Glutamatergic neuron (in vitro differentiated cells): ENCODE data around the gene OR52B2. TPM values are rescaled to one million over a fixed set of nuclear protein-coding genes. Genes with fewer than 3 reads are reported as not detected.

Experiments
- DNase-seq: peaks from one replicate; pipeline ENCODE4 v3.0.0; 2022
- H3K27ac Mint-ChIP-seq: one replicate; pipeline ENCODE4 v1.8.0; 2020; ENCODE audit warnings: mild to moderate bottlenecking, mixed read lengths, inconsistent platforms; ENCODE audit not compliant: unreplicated experiment
- H3K27me3 Mint-ChIP-seq: one replicate; pipeline ENCODE4 v1.8.0; 2020; ENCODE audit warnings: mild to moderate bottlenecking, moderate library complexity, mixed read lengths, inconsistent platforms; ENCODE audit not compliant: unreplicated experiment
- H3K36me3 Mint-ChIP-seq: one replicate; pipeline ENCODE4 v1.8.0; 2020; ENCODE audit warnings: mild to moderate bottlenecking, mixed read lengths, inconsistent platforms; ENCODE audit not compliant: unreplicated experiment
- H3K4me1 Mint-ChIP-seq: one replicate; pipeline ENCODE4 v1.8.0; 2020; ENCODE audit warnings: mild to moderate bottlenecking, low read depth, mixed read lengths, inconsistent platforms; ENCODE audit not compliant: unreplicated experiment
- H3K4me3 Mint-ChIP-seq: one replicate; pipeline ENCODE4 v1.8.0; 2020; ENCODE audit warnings: mild to moderate bottlenecking, mixed read lengths, inconsistent platforms; ENCODE audit not compliant: unreplicated experiment
- H3K9me3 Mint-ChIP-seq: one replicate; pipeline ENCODE4 v1.8.0; 2020; ENCODE audit warnings: mild to moderate bottlenecking, moderate library complexity, mixed read lengths, inconsistent platforms; ENCODE audit not compliant: unreplicated experiment
- CTCF ChIP-seq: fragments of 200-600 bp; sonication (generic); IDR thresholded peaks from one replicate; pipeline ENCODE4 v1.5.0; 2021; ENCODE audit not compliant: partially characterized antibody, unreplicated experiment
- total RNA-seq: library from RNA; stranded (reverse); fragmentation: NEBNext Ultra II Directional; extraction: Animal tissue kit (Norgen Biotek cat#: 25700); gene quantifications from one replicate; pipeline ENCODE4 v1.2.1, GENCODE V29; 2021; ENCODE audit not compliant: unreplicated experiment

OR52B2 gene
- total RNA-seq, 1 donor from 2014 or later = not detected

GRCh38 chr11:6203327-6203726 is 33.2 kb upstream of the OR52B2 start:
- H3K4me3 Mint-ChIP-seq = no peak overlapping the region
- H3K4me1 Mint-ChIP-seq = no peaks in the 10 kb centered on the region
- H3K9me3 Mint-ChIP-seq = no peaks in the 10 kb centered on the region
- H3K36me3 Mint-ChIP-seq = no peaks in the 10 kb centered on the region
- no peak for DNase-seq
- no peak for TF ChIP-seq CTCF
- H3K27me3 Mint-ChIP-seq = no peaks in the 10 kb centered on the region
- no peak overlapping the region for H3K27ac Mint-ChIP-seq

DNA sequence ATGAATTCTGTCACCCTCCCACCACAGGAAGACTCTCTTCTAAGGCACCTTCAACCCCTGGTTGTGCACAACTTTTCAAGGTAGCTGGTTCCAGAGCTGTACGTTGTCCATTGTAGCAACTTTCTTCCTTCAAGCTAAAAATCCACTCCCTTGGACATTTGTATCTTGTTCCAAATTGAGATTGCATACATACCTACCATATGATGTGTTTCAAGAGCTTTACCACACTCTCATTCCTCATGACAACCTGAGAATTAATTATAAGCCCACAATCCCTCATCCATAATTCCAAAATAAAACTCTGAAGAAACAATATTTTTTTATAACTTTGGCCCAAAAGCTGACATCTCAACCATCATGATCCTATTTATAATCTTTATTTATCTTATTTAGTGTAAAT is 31.9 kb upstream of the OR52B2 start:
- no peak overlapping the region for H3K4me3 Mint-ChIP-seq
- no peaks in the 10 kb centered on the region for H3K9me3 Mint-ChIP-seq
- no peaks in the 10 kb centered on the region for H3K4me1 Mint-ChIP-seq
- no peaks in the 10 kb centered on the region for H3K27me3 Mint-ChIP-seq
- TF ChIP-seq CTCF = no peak
- no peak for DNase-seq
- no peaks in the 10 kb centered on the region for H3K36me3 Mint-ChIP-seq
- no peak overlapping the region for H3K27ac Mint-ChIP-seq

GRCh38 chr11:6201481-6201880 is 31.4 kb upstream of the OR52B2 start:
- H3K27me3 Mint-ChIP-seq = no peaks in the 10 kb centered on the region
- no peak for DNase-seq
- H3K4me1 Mint-ChIP-seq = no peaks in the 10 kb centered on the region
- no peaks in the 10 kb centered on the region for H3K36me3 Mint-ChIP-seq
- no peak for TF ChIP-seq CTCF
- no peaks in the 10 kb centered on the region for H3K9me3 Mint-ChIP-seq
- no peak overlapping the region for H3K4me3 Mint-ChIP-seq
- no peak overlapping the region for H3K27ac Mint-ChIP-seq

- no peak overlapping the region for H3K27ac Mint-ChIP-seq
These were observed 30.8 kb upstream of the OR52B2 start for GRCh38 chr11:6200975-6201374.

More at GRCh38 chr11:6200975-6201374, 30.8 kb upstream of the OR52B2 start:
- Mint-ChIP-seq H3K4me1 (no peaks in the 10 kb centered on the region), H3K9me3 (peaks cover 2% of the 10 kb centered on the region), H3K4me3 (no peak overlapping the region), H3K27me3 (no peaks in the 10 kb centered on the region), H3K36me3 (no peaks in the 10 kb centered on the region)
- DNase-seq = no peak
- no peak for TF ChIP-seq CTCF
